ENCODE measurements around the gene PRPF6.

Gene PRPF6

GRCh38 chr20:64050261-64051032 lies 69.5 kb downstream of the PRPF6 start:
- DNase-seq, result no peak

GRCh38 chr20:64051033-64051452 lies 70.1 kb downstream of the PRPF6 start:
- no peak for DNase-seq

GRCh38 chr20:64051561-64052325 lies 70.8 kb downstream of the PRPF6 start:
- DNase-seq, result no peak

GRCh38 chr20:64052326-64052722 lies 71.4 kb downstream of the PRPF6 start:
- no peak for DNase-seq

- DNase-seq, result no peak
Measured at GRCh38 chr20:64052987-64053840, 72.3 kb downstream of the PRPF6 start.

GRCh38 chr20:64053841-64054661 lies 73.1 kb downstream of the PRPF6 start:
- DNase-seq, result no peak

GRCh38 chr20:64055396-64055892 lies 74.5 kb downstream of the PRPF6 start:
- DNase-seq, result no peak

GRCh38 chr20:64055893-64056638 lies 75.1 kb downstream of the PRPF6 start:
- DNase-seq, result no peak

GRCh38 chr20:64056639-64056888 lies 75.6 kb downstream of the PRPF6 start:
- DNase-seq, result no peak

GRCh38 chr20:64056889-64057627 lies 76.1 kb downstream of the PRPF6 start:
- DNase-seq, result no peak

GRCh38 chr20:64057628-64058498 lies 76.9 kb downstream of the PRPF6 start:
- peak; percentile 79 for DNase-seq

GRCh38 chr20:64058536-64058935 lies 77.6 kb downstream of the PRPF6 start:
- DNase-seq, result no peak

GRCh38 chr20:64062276-64062595 lies 81.3 kb downstream of the PRPF6 start:
- DNase-seq, result no peak

- DNase-seq, result peak; percentile 93
Measured at GRCh38 chr20:64062596-64063388, 81.9 kb downstream of the PRPF6 start, which contains the start of gene TCEA2. TCEA2 (plus strand) TSS chr20:64063198; CDS start chr20:64063313, 115 bp downstream.

GRCh38 chr20:64063389-64064144 lies 82.6 kb downstream of the PRPF6 start:
- no peak for DNase-seq

- DNase-seq, result no peak
Measured at GRCh38 chr20:64064145-64064698, 83.3 kb downstream of the PRPF6 start.

GRCh38 chr20:64065062-64065973 lies 84.4 kb downstream of the PRPF6 start:
- DNase-seq, result no peak
